Astrocyte of the cerebellum (primary cell): ENCODE results near the gene BEAN1.
A peak's percentile ranks its signal among the peaks of the same experiment; 100 is the strongest.
"Not testable (repeated sequence)": the region's sequence is repeated elsewhere in the genome, so short reads cannot be mapped to it uniquely, and the experiment has no call there.

ENCODE experiments used
- DNase-seq: peaks from one replicate; pipeline ENCODE4 v3.0.0-alpha.2; 2011; ENCODE audit warnings: low read depth
- H3K4me3 ChIP-seq: 2 replicates; pipeline ENCODE4 v1.5.1; 2011; ENCODE audit warnings: mild to moderate bottlenecking, low read depth, low read length, moderate library complexity
- in situ Hi-C: cut with HindIII; loops from 2 replicates; pipeline ENCODE4 v1.10.0; 2017; ENCODE audit warnings: low sequenced_read_pairs
- TF ChIP-seq, protein P1 (sequence below): IDR thresholded peaks from 2 replicates; pipeline ENCODE4 v1.5.1; 2012; ENCODE audit warnings: low read length, low read depth, moderate library complexity, mild to moderate bottlenecking; ENCODE audit errors: missing control alignments

Gene BEAN1

DNA sequence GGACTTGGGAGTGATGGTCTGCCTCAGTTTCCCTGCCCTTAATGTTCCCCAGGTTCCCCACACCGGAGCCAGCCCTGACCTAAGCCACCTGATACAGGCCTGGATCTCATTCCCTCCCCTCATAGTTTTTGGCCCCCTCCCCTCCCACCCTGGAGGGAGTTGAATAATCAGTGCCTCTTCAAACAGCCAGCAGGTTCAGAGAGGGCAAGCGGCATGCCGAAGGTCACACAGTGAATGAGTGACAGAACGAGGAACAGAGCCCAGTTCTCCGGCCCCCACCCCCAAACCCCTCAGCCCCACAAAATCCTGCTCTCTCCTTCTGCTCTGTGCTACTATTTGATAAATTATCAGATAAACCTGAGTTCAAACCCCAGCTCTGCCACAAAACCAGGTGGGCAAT lies 31.2 kb downstream of the BEAN1 start:
- H3K4me3 ChIP-seq, result no peak overlapping the region
- TF ChIP-seq, protein P1, sequence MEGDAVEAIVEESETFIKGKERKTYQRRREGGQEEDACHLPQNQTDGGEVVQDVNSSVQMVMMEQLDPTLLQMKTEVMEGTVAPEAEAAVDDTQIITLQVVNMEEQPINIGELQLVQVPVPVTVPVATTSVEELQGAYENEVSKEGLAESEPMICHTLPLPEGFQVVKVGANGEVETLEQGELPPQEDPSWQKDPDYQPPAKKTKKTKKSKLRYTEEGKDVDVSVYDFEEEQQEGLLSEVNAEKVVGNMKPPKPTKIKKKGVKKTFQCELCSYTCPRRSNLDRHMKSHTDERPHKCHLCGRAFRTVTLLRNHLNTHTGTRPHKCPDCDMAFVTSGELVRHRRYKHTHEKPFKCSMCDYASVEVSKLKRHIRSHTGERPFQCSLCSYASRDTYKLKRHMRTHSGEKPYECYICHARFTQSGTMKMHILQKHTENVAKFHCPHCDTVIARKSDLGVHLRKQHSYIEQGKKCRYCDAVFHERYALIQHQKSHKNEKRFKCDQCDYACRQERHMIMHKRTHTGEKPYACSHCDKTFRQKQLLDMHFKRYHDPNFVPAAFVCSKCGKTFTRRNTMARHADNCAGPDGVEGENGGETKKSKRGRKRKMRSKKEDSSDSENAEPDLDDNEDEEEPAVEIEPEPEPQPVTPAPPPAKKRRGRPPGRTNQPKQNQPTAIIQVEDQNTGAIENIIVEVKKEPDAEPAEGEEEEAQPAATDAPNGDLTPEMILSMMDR, result no peak
- no peak for DNase-seq
- in situ Hi-C loops, result no loop called here

DNA sequence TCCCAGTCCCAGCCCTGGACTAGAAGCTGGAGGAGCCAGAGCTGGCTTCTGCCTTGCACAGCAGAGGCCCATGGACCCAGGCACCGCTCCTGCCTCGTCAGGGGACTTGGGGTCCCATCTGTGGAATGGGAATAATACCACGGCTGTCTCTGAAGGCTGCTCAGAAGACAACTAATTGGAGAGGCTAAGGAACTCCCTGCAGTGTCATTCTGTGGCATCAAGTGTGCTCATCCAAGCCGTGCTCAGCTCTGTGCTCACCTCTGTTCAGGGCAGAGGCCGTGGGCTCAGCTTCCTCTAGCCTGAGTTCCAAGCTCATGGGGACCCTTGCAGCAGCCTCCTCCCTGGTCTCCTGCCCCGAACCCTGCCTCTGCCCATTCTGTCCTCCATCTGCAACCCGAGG lies 31.8 kb downstream of the BEAN1 start:
- in situ Hi-C loops, result no loop called here
- no peak overlapping the region for H3K4me3 ChIP-seq
- TF ChIP-seq, protein P1, result no peak
- no peak for DNase-seq

DNA sequence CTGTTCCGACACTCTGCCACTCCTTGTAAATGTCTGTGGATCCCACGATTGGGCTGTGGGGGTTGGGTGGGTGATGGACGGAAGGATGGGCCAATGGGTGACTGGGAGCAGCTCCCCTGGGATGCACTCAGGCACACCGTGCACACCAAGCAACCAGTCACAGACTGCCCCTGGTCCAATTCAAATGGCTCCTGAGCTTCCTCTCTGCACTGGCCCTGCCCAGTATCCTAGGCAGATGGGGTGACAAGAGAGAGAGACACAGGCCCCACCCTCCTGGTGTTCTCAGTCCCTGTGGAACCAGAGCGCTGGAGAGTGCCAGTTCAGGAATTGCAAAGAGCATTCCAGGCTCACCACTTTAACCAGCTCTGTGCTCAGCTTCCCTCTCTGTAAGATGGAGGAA lies 32.8 kb downstream of the BEAN1 start:
- TF ChIP-seq, protein P1, result no peak
- no peak for DNase-seq
- no peak overlapping the region for H3K4me3 ChIP-seq
- in situ Hi-C loops, result loop anchor here (5.0 kb wide), 1 partner anchor 43 kb away; no protein-coding TSS in a partner anchor

DNA sequence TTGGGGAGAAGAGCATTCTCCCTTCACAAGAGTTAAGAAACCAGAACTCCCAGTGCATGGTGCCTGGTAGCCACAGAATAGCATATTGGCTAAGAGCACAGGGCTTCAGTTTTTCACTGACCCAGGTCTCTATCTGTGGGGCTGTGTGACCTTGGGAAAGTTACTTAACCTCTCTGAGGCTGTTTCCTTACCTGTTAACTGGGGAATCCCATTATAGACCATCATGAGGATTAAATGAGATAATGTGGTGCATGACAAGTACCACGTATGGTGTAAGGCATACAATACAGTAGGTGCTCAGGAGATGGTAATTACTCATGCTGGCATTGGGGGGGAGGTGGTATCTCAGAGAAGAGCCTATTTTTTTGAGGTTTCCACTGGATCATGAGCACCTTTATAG lies 33.6 kb downstream of the BEAN1 start:
- TF ChIP-seq, protein P1, result no peak
- no peak overlapping the region for H3K4me3 ChIP-seq
- in situ Hi-C loops, result loop anchor here (5.0 kb wide), 1 partner anchor 43 kb away; no protein-coding TSS in a partner anchor
- DNase-seq, result no peak

DNA sequence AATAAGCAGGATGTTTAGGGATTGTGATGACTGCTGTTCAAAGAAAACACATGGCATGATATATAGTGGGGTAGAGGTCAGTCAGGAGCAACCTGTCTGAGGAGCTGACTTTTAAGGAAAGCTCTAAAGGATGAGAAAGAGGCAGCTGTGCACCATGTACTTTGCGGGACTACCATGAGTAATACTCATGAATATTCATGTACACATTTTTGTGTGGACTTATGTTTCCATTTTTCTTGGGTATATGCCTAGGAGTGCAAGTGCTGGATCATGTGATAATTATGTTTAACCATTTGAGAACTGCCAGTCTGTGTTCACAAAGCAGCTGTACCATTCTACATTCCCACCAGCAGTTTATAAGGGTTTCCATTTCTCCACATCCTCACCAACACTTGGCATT lies 35.8 kb downstream of the BEAN1 start:
- TF ChIP-seq, protein P1, result no peak
- H3K4me3 ChIP-seq, result no peak overlapping the region
- DNase-seq, result peak; percentile 63
- in situ Hi-C loops, result loop anchor here (5.0 kb wide), 1 partner anchor 46 kb away; no protein-coding TSS in a partner anchor

DNA sequence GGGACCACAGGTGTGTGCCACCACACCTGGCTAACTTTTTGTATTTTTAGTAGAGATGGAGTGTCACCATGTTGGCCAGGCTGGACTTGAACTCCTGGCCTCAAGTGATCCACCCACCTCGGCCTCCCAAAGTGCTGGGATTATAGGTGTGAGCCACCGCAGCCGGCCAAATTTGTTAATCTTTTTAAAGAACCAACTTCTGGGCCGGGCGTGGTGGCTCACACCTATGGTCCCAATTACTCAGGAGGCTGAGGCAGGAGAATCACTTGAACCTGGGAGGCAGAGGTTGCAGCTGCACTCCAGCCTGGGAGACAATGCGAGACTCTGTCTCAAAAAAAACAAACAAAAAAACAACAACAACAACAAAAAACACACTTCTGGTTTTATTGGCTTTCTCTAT lies 38.9 kb downstream of the BEAN1 start:
- DNase-seq, in situ Hi-C loops, H3K4me3 ChIP-seq: not testable (repeated sequence)

DNA sequence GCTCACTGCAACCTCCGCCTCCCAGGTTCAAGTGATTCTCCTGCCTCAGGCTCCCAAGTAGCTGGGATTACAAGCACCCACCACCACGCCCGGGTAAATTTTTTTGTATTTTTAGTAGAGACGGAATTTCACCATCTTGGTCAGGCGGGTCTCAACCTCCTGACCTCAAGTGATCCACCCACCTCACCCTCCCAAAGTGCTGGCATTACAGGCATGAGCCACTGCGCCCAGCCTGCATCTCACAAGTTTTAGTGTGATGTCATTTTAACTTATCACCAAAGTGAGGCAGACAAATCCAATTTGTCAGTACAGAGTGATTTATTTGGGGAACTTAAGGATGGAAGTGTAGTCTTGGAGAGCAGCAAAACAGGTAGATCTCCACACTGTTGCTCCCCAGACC lies 39.5 kb downstream of the BEAN1 start:
- in situ Hi-C loops, H3K4me3 ChIP-seq, DNase-seq: not testable (repeated sequence)

DNA sequence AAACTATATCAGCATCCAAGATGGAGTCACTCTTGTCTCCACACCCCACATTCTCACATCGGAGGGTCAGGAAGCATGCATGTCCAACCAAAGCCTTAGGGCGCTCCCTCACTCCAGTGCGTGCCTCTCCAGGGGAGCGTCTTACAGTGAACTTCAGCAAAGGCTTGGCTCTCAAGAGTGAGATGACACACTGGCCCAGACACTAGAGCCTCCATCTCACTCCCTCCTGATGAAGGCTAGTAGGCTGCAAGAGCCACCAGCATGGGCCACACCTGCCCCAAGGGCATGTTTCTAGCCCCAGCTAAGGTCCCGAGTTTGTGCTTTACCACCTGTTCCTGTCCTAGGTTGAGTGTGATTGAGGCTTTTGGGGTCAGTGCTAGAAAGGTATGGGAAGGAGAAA lies 40.5 kb downstream of the BEAN1 start:
- H3K4me3 ChIP-seq, result no peak overlapping the region
- TF ChIP-seq, protein P1, result no peak
- in situ Hi-C loops, result no loop called here
- no peak for DNase-seq
